GM23338 (cell line): ENCODE measurements around the gene NTM.

ENCODE experiments used
- CREB1 ChIP-seq: fragments of 250-450 bp; sonication (Bioruptor Pico); IDR thresholded peaks from 2 replicates; pipeline ENCODE4 v1.5.0; 2020; ENCODE audit warnings: low read depth, mild to moderate bottlenecking, moderate library complexity
- EZH2 ChIP-seq: fragments of 200-600 bp; sonication (generic); IDR thresholded peaks from one replicate; pipeline ENCODE4 v1.8.0; 2017; ENCODE audit warnings: antibody characterized with exemption, mild to moderate bottlenecking, low read depth; ENCODE audit not compliant: unreplicated experiment
- TF ChIP-seq, protein P1 (sequence below), 2 experiments: fragments of 200-600 bp in 1 of 2; sonication (generic) in 1 of 2; conservative IDR thresholded peaks; 2 replicates each; pipeline versions ENCODE4 v1.5.1 to v1.6.1; 2016 to 2017; ENCODE audit warnings: antibody characterized with exemption in 2 of 2, low read depth in 2 of 2, mild to moderate bottlenecking in 2 of 2, moderate library complexity in 1 of 2
- TF ChIP-seq, protein P2 (sequence below): IDR thresholded peaks from one replicate; pipeline ENCODE4 v1.6.1; 2018; ENCODE audit warnings: antibody characterized with exemption; ENCODE audit not compliant: unreplicated experiment

DNA sequence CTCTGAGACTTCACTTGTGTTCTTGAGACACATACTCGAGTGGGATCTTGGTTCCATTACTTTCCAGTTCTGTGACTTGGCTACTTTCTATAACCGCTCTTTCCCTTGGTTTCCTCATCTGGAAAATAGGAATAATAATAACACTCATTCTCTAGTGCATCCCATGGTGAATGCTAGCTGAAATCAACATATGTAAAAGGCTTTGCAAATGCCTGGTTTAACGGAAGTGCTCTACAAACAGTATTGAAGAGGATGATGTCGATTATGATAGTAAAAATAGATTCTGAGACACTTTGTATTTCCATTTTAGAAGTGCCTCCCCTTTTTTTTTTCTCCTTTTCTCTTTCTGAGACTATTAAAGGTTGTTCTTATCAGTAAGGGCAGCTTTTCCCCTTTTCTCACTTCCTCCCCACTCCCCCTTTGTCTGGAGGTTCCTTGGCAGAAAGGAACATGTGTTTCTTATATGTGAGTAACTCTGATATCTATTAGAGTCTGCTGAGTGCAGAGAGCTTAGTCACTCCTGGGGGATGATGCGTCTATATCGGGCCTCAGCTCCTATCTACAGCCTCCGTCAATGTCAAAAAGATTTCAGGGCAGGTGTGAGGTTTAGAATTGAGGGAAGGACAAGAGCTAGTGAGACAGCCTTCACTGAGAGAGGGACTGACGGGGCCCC lies 489.3 kb downstream of the NTM start:
- TF ChIP-seq EZH2 (no peak), CREB1 (CRISPR knock-in tag) (no peak)
- TF ChIP-seq, protein P1, sequence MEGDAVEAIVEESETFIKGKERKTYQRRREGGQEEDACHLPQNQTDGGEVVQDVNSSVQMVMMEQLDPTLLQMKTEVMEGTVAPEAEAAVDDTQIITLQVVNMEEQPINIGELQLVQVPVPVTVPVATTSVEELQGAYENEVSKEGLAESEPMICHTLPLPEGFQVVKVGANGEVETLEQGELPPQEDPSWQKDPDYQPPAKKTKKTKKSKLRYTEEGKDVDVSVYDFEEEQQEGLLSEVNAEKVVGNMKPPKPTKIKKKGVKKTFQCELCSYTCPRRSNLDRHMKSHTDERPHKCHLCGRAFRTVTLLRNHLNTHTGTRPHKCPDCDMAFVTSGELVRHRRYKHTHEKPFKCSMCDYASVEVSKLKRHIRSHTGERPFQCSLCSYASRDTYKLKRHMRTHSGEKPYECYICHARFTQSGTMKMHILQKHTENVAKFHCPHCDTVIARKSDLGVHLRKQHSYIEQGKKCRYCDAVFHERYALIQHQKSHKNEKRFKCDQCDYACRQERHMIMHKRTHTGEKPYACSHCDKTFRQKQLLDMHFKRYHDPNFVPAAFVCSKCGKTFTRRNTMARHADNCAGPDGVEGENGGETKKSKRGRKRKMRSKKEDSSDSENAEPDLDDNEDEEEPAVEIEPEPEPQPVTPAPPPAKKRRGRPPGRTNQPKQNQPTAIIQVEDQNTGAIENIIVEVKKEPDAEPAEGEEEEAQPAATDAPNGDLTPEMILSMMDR (conservative IDR thresholded peaks at IDR 0.05; ENCODE audit: low read depth in 2 of 2): no peak
- TF ChIP-seq, protein P2, sequence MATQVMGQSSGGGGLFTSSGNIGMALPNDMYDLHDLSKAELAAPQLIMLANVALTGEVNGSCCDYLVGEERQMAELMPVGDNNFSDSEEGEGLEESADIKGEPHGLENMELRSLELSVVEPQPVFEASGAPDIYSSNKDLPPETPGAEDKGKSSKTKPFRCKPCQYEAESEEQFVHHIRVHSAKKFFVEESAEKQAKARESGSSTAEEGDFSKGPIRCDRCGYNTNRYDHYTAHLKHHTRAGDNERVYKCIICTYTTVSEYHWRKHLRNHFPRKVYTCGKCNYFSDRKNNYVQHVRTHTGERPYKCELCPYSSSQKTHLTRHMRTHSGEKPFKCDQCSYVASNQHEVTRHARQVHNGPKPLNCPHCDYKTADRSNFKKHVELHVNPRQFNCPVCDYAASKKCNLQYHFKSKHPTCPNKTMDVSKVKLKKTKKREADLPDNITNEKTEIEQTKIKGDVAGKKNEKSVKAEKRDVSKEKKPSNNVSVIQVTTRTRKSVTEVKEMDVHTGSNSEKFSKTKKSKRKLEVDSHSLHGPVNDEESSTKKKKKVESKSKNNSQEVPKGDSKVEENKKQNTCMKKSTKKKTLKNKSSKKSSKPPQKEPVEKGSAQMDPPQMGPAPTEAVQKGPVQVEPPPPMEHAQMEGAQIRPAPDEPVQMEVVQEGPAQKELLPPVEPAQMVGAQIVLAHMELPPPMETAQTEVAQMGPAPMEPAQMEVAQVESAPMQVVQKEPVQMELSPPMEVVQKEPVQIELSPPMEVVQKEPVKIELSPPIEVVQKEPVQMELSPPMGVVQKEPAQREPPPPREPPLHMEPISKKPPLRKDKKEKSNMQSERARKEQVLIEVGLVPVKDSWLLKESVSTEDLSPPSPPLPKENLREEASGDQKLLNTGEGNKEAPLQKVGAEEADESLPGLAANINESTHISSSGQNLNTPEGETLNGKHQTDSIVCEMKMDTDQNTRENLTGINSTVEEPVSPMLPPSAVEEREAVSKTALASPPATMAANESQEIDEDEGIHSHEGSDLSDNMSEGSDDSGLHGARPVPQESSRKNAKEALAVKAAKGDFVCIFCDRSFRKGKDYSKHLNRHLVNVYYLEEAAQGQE: no peak
